Ascending aorta (tissue), 2 donors: ENCODE data around the gene FANCB. TPM values are rescaled to one million over a fixed set of nuclear protein-coding genes. Genes with fewer than 3 reads are reported as not detected.

ENCODE experiments used
- DNase-seq, 2 donors: peaks; one replicate each; pipeline ENCODE4 v3.0.0-alpha.2; 2019; ENCODE audit warnings: low spot score in 2 of 2
- H3K27ac ChIP-seq, 2 donors: fragments of 200-600 bp; sonication (generic); one replicate each; pipeline ENCODE4 v1.5.1; 2016 to 2017; ENCODE audit warnings: mild to moderate bottlenecking in 1 of 2
- H3K27me3 ChIP-seq: fragments of 200-600 bp; sonication (generic); one replicate; pipeline ENCODE4 v1.5.1; 2017
- H3K36me3 ChIP-seq, 2 donors: fragments of 200-600 bp; sonication (generic); one replicate each; pipeline ENCODE4 v1.5.1; 2016
- H3K4me1 ChIP-seq, 2 donors: fragments of 200-600 bp; sonication (generic); one replicate each; pipeline ENCODE4 v1.5.1; 2016 to 2017; ENCODE audit warnings: mild to moderate bottlenecking in 1 of 2
- H3K4me3 ChIP-seq, 2 donors: fragments of 200-600 bp; sonication (generic); one replicate each; pipeline ENCODE4 v1.5.1; 2016 to 2017; ENCODE audit warnings: mild to moderate bottlenecking in 1 of 2
- H3K9me3 ChIP-seq, 2 donors: fragments of 200-600 bp; sonication (generic); one replicate each; pipeline ENCODE4 v1.5.1; 2016
- intact Hi-C: fragments of 100-400 bp; cut with DNase I; formaldehyde crosslinking; loops from one replicate; pipeline ENCODE4 v1.15.1; 2023
- total RNA-seq: library from RNA; depleted of rRNA; stranded (reverse); fragments of >200 nt; gene quantifications from one replicate; pipeline ENCODE4 v1.1.0, GENCODE V29; 2016
- TF ChIP-seq, protein P1 (sequence below), 3 experiments: fragments of 200-600 bp in 2 of 3; fragments of 450-650 bp in 1 of 3; sonication (generic) in 2 of 3; IDR thresholded peaks; one replicate each; pipeline ENCODE4 v1.5.1; 2016 to 2019; ENCODE audit warnings: antibody characterized with exemption in 3 of 3, mild to moderate bottlenecking in 1 of 3, moderate library complexity in 1 of 3

The FANCB gene
- not detected for total RNA-seq

DNA sequence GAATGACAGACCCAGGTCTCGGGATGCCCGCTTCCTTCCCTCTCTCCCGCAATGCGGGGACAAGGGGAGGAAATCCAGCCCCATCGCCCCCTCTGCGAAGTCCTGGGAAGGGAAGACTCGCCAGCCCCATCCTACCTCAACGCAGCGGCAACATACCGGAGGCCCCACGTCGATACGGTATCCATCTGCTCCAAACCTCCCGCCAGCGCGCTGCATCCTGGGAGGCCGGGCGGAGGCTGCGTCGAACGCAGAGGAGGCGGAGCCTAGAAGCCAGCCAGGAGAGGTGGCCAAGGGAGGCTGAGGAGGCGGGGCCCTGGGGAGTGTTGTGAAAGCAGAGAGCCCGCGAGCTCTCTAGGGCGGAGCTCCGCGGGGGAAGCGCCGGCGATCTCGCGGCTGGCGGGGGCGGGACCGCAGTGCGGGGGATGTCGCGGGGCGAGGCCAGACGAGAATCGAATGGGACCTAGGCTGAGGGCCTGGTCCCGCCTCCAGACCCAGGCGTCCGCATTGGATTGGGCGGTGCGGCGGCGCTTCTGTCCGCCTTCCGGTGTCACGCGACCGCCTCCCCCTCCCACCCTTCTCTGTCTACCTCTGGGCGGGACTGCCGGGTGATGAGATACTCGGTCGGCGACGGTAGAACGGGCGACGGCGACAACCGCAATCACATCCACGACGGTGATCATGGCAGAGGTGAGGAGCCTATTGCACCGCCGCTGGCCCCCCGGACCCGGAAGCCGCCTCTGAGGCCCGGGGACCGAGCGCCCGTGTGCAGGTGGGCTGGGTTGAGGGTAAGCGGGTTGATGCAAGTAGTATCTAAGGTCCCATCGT lies at the start of gene FANCB, which contains the start of gene MOSPD2:
Gene FANCB, minus strand, starts transcription at position 219 of the 825 bp plus-strand sequence. CDS start 7,559 bp downstream, outside the sequence.
Gene MOSPD2, plus strand, starts transcription at position 571 of the 825 bp plus-strand sequence. Its CDS starts 108 bp downstream, at position 679.
- DNase-seq: peak; percentile 81 to 96
- Histone ChIP-seq H3K36me3 (no peaks in the 10 kb centered on the region), H3K4me3 (peak within 1 kb of the TSS; percentile 83 to 90), H3K9me3 (no peaks in the 10 kb centered on the region), H3K27ac (peak within 1 kb of the TSS; percentile 77 to 80), H3K4me1 (no peaks in the 10 kb centered on the region), H3K27me3 (no peaks in the 10 kb centered on the region)
- TF ChIP-seq, protein P1, sequence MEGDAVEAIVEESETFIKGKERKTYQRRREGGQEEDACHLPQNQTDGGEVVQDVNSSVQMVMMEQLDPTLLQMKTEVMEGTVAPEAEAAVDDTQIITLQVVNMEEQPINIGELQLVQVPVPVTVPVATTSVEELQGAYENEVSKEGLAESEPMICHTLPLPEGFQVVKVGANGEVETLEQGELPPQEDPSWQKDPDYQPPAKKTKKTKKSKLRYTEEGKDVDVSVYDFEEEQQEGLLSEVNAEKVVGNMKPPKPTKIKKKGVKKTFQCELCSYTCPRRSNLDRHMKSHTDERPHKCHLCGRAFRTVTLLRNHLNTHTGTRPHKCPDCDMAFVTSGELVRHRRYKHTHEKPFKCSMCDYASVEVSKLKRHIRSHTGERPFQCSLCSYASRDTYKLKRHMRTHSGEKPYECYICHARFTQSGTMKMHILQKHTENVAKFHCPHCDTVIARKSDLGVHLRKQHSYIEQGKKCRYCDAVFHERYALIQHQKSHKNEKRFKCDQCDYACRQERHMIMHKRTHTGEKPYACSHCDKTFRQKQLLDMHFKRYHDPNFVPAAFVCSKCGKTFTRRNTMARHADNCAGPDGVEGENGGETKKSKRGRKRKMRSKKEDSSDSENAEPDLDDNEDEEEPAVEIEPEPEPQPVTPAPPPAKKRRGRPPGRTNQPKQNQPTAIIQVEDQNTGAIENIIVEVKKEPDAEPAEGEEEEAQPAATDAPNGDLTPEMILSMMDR (IDR thresholded peaks at IDR 0.05): no peak
- intact Hi-C loops: loop anchor here (5.0 kb wide), 1 partner anchor 49 kb away; no protein-coding TSS in a partner anchor

DNA sequence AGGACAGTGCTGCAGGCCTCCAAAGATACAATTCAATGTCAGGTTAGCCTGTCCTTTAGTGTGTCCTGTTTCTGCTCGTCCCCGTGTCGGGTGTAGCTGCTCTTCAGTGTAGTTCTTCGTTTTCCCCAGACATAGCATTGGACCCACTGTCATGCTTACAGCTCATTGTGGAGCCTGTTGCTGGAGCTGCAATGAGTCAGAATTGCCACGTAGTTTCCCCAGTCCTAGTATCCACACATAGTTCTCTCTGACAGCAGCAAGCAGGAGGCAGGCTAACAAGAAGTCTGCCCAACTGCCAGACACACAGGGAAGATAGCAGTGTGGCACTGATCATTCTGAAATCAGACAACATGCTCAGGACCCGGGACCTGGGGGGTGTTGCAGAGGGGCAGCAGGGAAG lies 49.6 kb upstream of the FANCB start:
- Histone ChIP-seq H3K27ac (peak overlapping the region; percentile 32 to 59), H3K4me1 (no peaks in the 10 kb centered on the region), H3K4me3 (no peak overlapping the region), H3K36me3 (no peaks in the 10 kb centered on the region), H3K27me3 (no peaks in the 10 kb centered on the region), H3K9me3 (no peaks in the 10 kb centered on the region)
- intact Hi-C loops: loop anchor here (5.0 kb wide), 1 partner anchor 50 kb away; the partner anchor contains the start of genes FANCB and MOSPD2
- TF ChIP-seq, protein P1 (IDR thresholded peaks at IDR 0.05): no peak
- DNase-seq: no peak

DNA sequence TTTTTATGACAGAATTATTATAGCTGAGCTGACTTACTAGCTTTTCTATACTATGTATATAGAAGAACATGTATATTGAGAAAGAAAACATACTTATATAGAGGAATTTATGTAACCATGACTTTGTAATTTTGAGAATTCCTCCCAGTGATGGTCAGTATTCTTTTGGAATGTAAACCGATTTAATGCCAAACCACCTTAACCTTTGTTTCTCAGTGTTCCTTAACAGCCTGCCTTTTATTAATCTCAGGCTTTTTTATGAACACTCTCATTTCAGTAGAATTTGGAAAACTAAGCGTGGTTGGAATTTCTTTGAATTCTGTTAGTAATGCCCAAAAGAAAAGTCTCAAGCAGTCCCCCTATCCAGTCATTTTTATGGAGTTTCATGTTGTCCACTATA lies 47.3 kb upstream of the FANCB start:
- H3K27me3 ChIP-seq: no peaks in the 10 kb centered on the region
- TF ChIP-seq, protein P1 (IDR thresholded peaks at IDR 0.05): no peak
- H3K4me3 ChIP-seq: no peak overlapping the region
- intact Hi-C loops: loop anchor here (5.0 kb wide), 1 partner anchor 48 kb away; the partner anchor contains the start of genes FANCB and MOSPD2
- H3K4me1 ChIP-seq: no peaks in the 10 kb centered on the region
- peak overlapping the region in 1 of 2 donors; percentile 27 for H3K27ac ChIP-seq
- no peaks in the 10 kb centered on the region for H3K9me3 ChIP-seq
- peaks cover 0 to 4% of the 10 kb centered on the region in 2 donors for H3K36me3 ChIP-seq
- no peak for DNase-seq

DNA sequence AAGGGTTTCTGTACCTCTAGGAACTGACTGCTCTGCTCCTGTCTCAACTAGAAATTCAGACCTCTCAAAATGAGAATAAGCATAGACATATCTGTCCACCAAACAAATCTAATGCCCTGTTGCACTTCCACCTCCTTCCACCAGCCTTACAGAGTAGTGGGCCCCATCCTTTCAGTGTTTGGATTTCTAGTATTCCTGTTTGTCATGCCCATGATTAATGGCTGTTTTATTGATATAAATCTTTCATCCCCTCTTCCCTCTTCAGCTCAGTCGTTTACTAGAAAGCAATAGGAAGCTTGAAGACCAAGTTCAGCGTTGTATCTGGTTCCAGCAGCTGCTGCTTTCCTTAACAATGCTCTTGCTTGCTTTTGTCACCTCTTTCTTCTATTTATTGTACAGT lies 46.5 kb upstream of the FANCB start:
- Histone ChIP-seq H3K4me3 (no peak overlapping the region), H3K9me3 (no peaks in the 10 kb centered on the region), H3K36me3 (peaks cover 0 to 4% of the 10 kb centered on the region in 2 donors), H3K27me3 (no peaks in the 10 kb centered on the region), H3K27ac (peak overlapping the region in 1 of 2 donors; percentile 22), H3K4me1 (no peaks in the 10 kb centered on the region)
- no peak for DNase-seq
- TF ChIP-seq, protein P1 (IDR thresholded peaks at IDR 0.05): no peak
- intact Hi-C loops: no loop called here

DNA sequence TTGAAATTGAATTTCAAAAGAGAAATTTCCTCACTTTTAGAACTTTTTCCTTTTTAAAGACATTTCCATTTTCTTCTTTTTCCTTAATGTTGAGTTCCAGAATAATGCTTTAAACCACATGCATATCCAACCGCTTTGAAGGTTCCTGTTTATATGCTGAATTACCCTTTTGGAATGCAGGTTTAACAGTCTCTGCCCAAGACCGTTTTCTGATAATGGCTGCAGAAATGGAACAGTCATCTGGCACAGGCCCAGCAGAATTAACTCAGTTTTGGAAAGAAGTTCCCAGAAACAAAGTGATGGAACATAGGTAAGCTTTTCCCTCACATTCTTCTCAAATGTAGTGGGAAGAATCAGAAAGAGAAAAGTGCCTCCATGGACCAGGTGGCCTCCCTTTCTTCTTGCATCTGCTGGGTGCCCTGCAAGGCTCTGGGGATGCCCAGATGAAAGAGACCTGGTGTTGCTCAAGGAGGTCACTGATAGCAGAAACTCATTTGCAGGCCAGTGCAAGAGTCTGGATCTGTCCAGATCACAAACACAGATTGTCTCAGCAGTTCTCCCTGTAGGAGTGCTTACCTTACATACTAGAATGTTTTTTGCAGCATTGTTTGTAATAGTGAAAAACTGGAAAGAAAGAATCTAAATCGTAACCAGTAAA lies 43.3 kb upstream of the FANCB start:
- intact Hi-C loops: no loop called here
- Histone ChIP-seq H3K9me3 (no peaks in the 10 kb centered on the region), H3K4me3 (no peak overlapping the region), H3K4me1 (no peaks in the 10 kb centered on the region), H3K36me3 (peaks cover 0 to 8% of the 10 kb centered on the region in 2 donors), H3K27ac (no peak overlapping the region), H3K27me3 (no peaks in the 10 kb centered on the region)
- TF ChIP-seq, protein P1 (IDR thresholded peaks at IDR 0.05): no peak
- DNase-seq: no peak
